Measurements from ENCODE around the gene DDX28. TPM values are rescaled to one million over a fixed set of nuclear protein-coding genes. Genes with fewer than 3 reads are reported as not detected.
"Not testable (repeated sequence)": the region's sequence is repeated elsewhere in the genome, so short reads cannot be mapped to it uniquely, and the experiment has no call there.

The DDX28 gene
- total RNA-seq, 1 donor from 2014 or later, result 9.7 TPM

- not testable (repeated sequence) for DNase-seq
Observed at GRCh38 chr16:67994040-67994408, 29.0 kb downstream of the DDX28 start.

- DNase-seq, result peak; percentile 81
Observed at GRCh38 chr16:67993207-67994039, 29.6 kb downstream of the DDX28 start.

GRCh38 chr16:67992661-67993206 is 30.3 kb downstream of the DDX28 start:
- DNase-seq, result no peak

GRCh38 chr16:67990018-67990386 is 33.0 kb downstream of the DDX28 start:
- no peak for DNase-seq

- no peak for DNase-seq
Observed at GRCh38 chr16:67989322-67990017, 33.6 kb downstream of the DDX28 start.

- DNase-seq, result no peak
Observed at GRCh38 chr16:67988675-67989074, 34.4 kb downstream of the DDX28 start.

GRCh38 chr16:67987460-67988160 is 35.4 kb downstream of the DDX28 start:
- DNase-seq, result no peak

GRCh38 chr16:67986949-67987348 is 36.1 kb downstream of the DDX28 start:
- DNase-seq, result no peak

GRCh38 chr16:67982011-67982696 is 40.9 kb downstream of the DDX28 start:
- no peak for DNase-seq

GRCh38 chr16:67979955-67980678 is 42.9 kb downstream of the DDX28 start, which contains the start of gene DPEP3:
TSS of gene DPEP3 (minus strand) at chr16:67980499. CDS start at chr16:67980380, 119 bp downstream.
- no peak for DNase-seq

- DNase-seq, result no peak
Observed at GRCh38 chr16:67977469-67978227, 45.4 kb downstream of the DDX28 start.

GRCh38 chr16:67977005-67977404 is 46.0 kb downstream of the DDX28 start:
- DNase-seq, result no peak

GRCh38 chr16:67976205-67976604 is 46.8 kb downstream of the DDX28 start:
- DNase-seq, result no peak

- DNase-seq, result no peak
Observed at GRCh38 chr16:67975321-67976105, 47.5 kb downstream of the DDX28 start.

GRCh38 chr16:67972285-67972684 is 50.7 kb downstream of the DDX28 start:
- not testable (repeated sequence) for DNase-seq

- DNase-seq, result no peak
Observed at GRCh38 chr16:67971111-67971510, 51.9 kb downstream of the DDX28 start.
